ENCODE results near the gene SPAG6.
"Not testable (repeated sequence)": the region's sequence is repeated elsewhere in the genome, so short reads cannot be mapped to it uniquely, and the experiment has no call there.

Gene SPAG6

DNA sequence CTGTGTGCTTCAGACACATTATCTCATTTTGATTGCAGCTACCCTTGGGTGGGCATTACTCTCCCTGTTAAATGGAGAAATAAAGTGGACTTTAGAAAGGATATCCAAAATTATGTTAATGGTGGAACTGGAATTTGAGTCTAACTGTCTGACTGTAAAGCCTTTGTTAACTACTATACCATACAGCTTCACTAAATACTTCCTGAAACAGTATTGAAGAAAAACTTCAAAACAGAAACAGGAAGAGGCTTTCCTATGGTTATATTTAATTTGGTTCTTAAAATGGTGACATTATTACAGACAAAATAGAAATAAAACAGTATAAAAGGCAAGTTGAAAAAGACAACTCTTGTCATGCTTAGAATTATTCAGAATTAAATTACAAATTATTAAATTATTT, 25.0 kb downstream of the SPAG6 start:
- no peak for DNase-seq (ENCODE audit: low spot score)
- no peak for FAIRE-seq

DNA sequence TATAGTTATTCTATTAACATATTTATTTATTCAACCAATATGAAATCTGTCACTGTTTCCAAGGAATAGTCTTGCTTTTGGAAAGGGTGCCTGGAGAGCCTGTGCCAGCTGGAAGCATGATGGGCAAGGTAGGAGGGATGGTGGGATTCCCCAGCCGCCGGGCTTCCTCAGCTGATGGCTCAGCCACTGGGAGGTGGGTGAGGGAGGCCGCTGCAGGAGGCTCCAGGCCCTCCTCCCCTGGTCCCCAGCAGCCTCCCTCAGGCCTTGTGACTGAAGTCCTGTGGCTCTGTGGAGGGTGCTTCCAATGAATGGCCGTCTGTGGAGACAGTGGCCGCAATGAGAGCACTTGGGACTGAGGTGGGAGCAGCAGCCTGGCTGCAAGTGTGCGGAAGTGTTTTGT, 27.0 kb downstream of the SPAG6 start:
- DNase-seq (ENCODE audit: low spot score) = no peak
- FAIRE-seq = no peak

DNA sequence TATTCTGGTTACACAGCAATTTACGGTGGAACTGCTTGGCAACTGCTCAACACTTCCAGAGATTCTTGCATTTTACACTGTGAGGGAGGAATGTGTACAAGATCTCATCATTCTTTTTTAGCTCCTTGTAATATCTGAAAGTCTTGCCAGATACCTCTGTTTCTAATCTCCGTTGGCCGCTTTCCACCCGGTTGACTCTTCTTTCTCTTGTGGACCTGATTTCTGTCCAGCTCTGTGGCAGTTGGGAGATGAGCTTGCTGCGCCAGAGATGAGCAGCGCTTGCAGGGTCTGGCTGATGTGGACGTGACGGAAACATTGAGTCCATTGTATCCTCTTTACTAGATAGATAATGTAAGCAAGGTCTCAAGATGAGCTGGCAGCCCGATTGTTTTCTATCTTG, 27.6 kb downstream of the SPAG6 start:
- DNase-seq (ENCODE audit: low spot score) (no peak), FAIRE-seq (no peak)

DNA sequence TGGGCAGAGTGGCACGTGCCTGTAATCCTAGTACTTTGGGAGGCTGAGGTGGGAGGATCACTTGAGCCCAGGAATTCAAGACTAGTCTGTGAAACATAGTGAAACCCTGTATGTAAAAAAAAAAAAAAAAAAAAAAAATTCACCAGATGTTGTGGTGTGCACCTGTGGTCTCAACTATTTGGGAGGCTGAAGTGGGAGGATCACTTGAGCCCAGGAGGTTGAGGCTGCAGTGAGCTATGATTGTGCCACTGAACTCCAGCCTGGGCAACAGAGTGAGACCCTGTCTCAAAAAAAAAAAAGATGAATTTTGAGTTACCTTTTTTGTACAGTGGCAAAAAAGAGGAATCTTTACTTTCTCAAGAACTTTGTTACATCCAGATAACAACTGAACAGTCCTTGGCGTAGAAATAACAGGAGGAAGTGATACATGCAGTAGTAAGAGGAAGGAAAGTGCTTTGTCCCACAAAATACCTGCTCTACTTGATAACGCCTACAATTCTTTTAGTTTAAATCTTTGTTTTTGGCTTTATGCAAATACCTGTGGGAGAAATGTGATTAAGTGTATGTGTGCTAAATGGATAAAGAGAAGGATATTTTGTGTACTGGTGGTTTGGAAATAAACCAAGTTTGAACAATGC, 29.3 kb downstream of the SPAG6 start:
- DNase-seq (ENCODE audit: low spot score) (no peak), FAIRE-seq (no peak)

DNA sequence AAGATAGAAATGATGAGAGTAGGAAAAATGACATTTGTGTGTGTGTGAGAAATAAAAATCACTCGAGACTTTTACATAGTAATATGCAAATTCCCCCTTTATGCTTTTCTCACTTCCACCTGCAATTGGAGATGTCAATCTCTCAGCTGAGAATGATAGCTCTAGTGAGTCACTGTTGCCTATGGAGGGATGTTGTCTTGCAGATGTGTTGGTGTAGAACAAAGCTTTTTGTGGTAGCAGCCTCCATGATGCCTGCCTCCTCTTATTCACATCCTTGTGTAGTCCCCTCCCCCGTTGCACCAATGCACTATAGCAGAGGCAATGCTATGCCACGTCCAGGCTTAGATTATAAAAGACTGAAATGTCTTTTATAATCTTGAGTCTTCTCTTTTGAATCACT, 33.8 kb downstream of the SPAG6 start:
- no peak for FAIRE-seq
- DNase-seq (ENCODE audit: low spot score) = no peak

DNA sequence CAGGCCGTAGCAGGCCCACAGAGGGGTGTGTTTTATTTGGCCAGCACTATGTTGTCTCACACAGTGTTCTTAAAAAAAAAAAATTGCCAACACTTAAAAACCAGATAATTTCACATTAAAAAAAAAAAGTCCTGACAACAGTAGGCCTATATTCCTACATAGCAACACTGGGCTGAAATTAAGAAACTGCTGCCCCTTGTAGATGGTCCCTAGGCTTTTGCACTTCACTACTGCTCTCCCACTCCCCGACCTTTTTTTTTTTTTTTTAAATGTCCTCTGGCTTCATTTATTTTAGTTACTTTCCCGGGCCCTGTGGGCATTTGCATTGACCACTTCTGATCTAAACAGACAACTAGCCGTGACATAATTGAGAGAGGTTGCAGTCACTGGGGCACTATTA, 36.0 kb downstream of the SPAG6 start:
- no peak for FAIRE-seq
- no peak for DNase-seq (ENCODE audit: low spot score)

DNA sequence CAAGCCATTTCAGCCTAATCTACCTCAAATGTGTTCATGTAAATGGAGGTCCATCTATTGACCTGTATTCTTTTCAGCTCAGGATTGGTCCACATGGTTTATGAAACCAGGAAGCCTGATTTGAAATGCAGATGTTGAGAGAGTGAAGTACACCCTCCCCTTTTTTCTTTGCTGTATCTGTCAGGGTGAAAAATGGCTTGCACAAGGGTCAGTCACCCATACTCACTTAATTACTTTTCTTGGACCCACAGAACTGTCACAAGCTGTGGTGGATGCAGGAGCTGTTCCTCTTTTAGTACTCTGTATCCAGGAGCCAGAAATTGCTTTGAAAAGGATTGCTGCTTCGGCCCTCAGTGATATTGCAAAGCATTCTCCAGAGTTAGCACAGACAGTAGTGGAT, 41.2 kb downstream of the SPAG6 start:
- FAIRE-seq = no peak
- DNase-seq (ENCODE audit: low spot score) = no peak

DNA sequence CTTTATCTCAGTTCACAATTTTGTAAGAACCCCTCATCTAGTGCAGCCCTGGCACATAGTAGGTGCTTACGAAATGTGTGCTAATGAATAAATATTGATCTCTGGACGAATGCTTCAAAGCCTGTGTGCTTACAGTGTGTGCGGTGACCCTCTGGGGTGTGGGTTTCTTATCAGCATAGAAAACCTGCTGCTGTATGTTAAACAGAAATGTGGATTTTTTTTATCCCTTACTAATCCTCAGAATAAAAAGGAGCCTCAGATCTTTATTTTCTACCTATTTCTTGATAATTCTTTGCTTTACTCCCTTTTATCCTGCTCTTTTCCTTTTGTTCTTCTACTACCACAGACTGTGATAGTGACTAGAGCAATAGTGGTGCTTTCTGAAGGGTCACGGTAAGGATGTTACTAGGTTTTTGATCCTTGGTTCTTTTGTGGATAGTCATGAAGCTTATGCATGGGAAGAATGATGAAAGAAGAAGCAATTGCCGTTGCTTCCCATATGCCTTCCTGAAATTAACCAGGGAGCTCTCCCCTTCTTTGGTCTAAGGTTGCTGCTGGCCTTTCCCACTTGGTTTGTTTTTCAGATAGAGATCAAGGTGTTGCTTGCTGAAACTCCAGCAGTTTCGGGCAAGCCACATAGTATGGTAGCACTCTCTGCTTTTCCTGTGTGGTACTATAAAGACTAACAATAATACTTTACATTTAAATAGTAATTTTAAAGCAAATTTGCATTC, 44.7 kb downstream of the SPAG6 start:
- no peak for FAIRE-seq
- no peak for DNase-seq (ENCODE audit: low spot score)

DNA sequence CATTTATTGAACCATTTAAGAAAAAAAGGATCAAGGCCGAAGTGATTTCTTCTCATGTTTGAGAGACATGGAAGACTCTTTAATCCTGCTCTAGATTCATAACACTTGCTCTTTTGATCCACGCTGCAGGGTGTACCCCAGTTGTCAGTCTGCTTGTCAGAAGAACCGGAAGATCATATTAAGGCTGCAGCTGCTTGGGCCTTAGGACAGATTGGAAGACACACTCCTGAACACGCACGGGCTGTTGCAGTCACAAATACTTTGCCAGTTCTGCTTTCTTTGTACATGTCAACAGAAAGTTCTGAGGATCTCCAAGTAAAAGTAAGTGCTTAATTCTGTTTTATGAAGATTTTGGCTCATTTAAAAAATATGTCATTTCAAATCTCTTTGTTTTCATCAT, 46.3 kb downstream of the SPAG6 start:
- no peak for FAIRE-seq
- DNase-seq (ENCODE audit: low spot score) = no peak

DNA sequence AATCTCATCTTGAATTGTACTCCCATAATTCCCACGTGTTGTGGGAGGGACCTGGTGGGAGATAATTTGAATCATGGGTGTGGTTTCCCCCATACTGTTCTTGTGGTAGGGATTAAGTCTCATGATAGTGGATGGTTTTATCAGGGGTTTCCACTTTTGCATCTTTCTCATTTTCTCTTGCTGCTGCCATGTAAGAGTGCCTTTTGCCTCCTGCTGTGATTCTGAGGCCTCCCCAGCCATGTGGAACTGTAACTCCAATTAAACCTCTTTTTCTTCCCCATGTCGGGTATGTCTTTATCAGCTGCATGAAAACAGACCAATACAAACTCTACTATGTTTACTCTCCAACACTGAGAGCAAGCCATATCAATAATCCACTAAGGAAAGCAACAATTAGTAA, 50.9 kb downstream of the SPAG6 start:
- FAIRE-seq = not testable (repeated sequence)

DNA sequence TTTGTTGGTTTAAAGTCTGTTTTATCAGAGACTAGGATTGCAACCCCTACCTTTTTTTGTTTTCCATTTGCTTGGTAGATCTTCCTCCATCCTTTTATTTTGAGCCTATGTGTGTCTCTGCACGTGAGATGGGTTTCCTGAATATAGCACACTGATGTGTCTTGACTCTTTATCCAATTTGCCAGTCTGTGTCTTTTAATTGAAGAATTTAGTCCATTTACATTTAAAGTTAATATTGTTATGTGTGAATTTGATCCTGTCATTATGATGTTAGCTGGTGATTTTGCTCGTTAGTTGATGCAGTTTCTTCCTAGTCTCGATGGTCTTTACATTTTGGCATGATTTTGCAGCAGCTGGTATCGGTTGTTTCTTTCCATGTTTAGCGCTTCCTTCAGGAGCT, 61.6 kb downstream of the SPAG6 start:
- not testable (repeated sequence) for DNase-seq (ENCODE audit: low spot score)

More for the DNA sequence above, 50.9 kb downstream of the SPAG6 start:
- DNase-seq (ENCODE audit: low spot score) = not testable (repeated sequence)

DNA sequence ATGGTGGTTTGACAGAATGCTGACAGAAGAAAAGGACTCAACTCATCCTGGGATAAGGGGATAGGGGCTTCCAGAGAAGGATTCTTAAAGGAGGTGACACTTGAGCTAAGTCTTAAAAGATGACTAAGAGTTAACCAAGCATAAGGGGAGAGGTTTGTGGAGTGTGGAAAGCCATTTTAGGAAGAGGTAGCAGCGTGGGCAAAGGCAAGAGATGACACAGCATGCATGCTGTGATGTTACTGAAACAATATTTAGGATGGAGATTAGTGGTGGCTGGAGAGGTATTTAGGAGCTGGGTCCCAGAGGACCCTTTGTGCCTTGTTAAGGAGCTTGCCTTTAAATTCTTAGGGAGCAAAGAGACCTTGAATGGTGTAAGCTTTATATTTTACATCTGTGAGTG, 65.1 kb downstream of the SPAG6 start:
- DNase-seq (ENCODE audit: low spot score) (no peak), FAIRE-seq (no peak)

More for the DNA sequence above, 61.6 kb downstream of the SPAG6 start:
- FAIRE-seq = not testable (repeated sequence)

DNA sequence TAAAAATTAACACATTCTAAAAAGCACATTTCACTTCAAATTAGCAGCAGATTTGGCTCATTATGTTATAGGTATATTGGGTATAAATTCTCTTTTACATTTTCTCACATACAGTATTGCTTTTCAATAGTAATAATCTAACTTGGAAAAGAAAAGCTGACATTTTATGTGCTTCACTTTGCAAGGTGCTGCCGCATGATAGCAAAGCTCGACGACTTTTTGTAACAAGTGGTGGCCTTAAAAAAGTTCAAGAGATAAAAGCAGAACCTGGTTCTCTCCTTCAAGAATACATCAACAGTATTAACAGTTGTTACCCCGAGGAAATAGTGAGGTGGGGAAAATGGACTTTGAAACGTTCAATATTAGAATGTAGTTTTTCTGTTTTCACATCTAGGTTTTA, 65.5 kb downstream of the SPAG6 start:
- no peak for FAIRE-seq

DNA sequence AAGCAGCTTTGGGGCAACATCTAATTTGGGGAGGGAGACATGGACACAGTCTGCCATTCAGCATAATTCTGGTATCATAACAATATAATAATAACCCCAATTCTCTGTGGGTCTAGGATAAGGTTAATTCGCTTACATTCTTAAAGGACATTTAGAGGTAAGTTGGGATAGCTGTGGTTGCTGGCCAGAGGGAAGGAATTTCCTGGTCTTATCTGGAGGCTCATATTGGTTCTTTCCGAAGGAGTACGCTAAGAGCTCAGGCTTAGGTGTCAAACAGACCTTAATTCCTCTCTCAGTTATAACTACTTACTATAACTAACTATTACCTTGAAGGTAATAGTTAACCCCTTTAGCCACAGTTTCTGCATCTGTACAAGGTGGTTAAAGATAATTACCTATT, 68.8 kb downstream of the SPAG6 start:
- FAIRE-seq (no peak), DNase-seq (ENCODE audit: low spot score) (no peak)

More for the DNA sequence above, 65.5 kb downstream of the SPAG6 start:
- no peak for DNase-seq (ENCODE audit: low spot score)

DNA sequence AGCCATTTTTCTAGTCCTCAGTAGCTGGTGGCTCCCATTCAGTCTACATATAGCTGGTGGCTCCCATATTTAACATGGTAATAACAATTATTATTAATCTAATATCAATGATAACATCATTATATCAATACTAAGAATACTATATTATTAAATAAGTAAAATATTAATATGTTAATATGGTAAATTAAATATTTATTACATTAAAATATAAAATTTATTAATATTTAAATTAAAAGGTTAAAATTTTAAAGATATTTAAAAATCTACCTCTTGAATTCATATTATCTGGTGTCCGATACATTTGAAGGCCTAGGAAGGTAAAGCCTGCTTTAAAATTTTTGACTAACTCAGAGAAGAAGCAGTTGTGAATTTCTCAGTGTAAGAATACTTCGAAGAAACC, 69.8 kb downstream of the SPAG6 start:
- FAIRE-seq (peak; percentile 80), DNase-seq (ENCODE audit: low spot score) (no peak)

DNA sequence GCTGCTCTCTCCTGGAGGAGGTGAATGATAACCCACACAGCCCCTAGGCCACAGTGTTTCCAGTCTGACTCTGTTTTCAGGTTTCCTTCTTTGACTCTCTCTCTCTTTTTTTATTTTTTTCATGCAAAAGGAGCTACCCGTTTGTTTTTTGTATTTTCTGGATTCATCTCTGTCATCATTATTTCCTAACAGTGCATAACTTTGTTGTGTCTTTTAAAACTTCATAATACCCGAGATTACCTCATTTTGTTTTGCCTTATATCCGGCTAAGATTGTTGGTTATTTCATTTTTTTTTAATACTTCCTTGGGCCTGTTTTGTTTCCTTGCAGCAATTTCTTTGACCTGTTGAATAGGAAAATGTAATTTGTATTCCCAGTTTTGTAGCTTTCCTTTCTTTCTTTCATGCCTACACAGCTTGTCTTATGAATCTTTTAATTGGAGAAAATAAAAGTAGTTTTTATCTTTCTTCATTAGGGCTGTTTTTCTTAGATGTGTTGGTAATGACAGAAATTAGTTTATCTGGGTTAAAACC, 72.5 kb downstream of the SPAG6 start:
- FAIRE-seq (no peak), DNase-seq (ENCODE audit: low spot score) (no peak)

DNA sequence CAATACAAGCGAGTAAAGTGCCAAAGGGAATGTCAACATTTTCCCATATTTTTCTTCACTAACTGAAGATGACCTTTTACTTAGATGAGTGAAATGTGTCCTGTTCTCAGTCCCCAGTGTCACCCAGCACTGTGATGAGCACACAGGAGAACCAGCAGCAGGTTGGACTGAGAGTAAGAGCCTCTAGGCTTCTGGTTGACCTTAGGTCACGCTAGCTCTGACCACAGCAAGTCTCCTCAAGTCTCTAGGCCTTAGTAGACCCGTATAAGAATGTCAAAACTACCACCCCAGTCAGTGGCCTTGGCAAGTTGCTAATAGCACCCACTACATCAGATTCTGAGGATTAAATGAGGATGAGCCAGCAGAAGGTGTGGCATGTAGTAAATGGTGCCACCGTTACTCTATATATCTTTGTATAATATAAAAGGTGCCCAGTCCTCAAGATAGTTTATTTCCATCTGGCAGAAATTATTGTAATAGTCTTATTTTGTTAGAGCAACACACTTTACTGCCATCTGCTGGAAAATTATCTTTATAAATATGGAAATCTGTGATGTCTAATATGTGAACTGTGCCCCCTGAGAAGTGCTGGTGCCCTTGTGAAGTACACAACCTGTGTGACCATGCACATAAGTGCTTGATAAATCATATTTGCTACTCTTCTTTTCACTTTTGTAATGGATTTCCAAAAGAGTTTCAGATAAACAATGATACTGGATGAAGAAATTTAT, 75.7 kb downstream of the SPAG6 start:
- no peak for FAIRE-seq
- DNase-seq (ENCODE audit: low spot score) = no peak

DNA sequence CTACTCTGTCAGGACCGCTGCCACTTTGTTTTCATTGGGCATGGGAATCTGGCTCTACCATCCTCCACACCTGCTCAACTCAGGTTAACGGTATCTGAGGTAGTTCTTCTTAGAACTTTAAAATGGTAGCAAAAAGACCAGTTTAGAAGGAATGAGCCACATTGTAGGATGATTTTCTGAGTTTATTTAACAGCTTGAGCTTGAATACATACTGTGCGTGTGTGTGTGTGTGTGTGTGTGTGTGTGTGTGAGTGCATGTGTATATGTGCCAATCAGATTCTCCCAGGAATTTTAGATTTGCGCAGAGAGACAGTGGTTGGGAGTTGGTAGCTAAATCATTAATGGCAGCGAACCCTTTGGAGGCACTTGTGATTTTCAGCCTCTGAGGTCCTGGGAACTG, 81.4 kb downstream of the SPAG6 start:
- FAIRE-seq (no peak), DNase-seq (ENCODE audit: low spot score) (no peak)

DNA sequence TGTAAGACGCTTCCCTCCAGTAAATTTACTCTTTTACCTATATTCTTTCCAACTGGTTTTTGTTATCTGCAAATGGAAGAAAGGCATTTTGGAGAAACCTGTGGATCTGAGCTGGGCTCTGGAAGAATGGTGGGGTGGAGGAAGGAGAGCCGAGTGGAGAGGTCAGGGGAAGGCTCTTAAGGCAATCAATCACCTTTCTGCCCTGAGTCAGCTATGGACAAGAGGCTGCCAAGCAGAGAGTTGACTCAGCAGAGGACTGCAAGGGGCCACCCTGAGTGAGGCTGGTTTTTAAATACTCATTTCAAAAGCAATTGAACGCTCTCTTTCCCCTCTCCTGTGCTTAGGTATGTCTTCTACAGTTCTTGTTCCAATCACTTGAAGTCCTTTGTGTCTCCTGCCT, 81.8 kb downstream of the SPAG6 start:
- FAIRE-seq (peak; percentile 89), DNase-seq (ENCODE audit: low spot score) (peak; percentile 83)

DNA sequence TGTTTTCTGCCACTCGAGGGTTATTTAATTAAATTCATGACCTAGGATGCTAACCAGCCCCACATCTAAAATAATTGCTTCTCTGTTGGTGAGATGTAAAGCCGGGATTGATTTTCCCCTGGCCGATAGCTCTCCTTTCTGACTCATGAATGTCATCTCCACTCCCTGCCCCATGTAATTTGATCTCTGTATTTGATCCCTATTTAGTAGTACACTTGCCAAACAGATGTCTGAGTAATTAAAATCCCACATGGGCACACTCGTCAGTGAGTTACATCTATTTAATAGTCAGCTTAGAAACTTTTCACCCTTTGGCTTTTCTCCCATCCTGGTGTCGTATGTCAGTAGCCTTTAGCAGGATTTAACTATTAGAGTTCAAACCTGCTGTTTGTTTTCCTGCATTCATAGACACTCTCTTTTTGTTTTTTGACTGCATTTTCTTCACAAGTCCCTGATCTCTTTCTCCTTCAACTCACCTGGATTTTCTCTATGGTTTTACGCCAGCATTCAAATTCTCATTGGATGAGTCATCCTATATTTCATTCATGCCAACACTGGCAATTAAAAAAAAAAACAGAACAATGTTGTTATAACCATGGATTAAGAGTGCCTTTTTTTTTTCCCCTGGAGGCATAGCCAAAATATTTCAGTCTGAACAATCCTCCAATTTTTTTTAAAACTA, 82.7 kb downstream of the SPAG6 start:
- DNase-seq (ENCODE audit: low spot score) = peak; percentile 64
- peak; percentile 84 for FAIRE-seq

DNA sequence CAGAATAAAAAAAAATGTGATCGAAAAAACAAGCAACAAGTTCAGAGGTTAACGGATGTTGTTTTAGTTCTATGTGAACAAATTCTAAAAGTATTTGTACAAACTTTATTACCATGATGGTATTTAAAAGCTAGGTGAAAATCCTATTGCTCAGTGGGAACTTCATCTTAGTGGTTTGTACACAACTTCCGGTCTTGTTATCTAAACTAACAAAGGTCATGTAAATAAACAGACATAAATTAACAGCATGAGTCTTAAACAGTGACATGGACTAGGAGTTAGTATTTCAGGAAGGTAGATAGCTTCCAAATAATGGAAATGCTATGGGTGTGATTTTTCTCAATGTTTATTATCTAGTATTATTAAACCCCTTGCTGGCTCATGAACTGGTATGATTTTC, 83.8 kb downstream of the SPAG6 start:
- DNase-seq (ENCODE audit: low spot score) (no peak), FAIRE-seq (no peak)

DNA sequence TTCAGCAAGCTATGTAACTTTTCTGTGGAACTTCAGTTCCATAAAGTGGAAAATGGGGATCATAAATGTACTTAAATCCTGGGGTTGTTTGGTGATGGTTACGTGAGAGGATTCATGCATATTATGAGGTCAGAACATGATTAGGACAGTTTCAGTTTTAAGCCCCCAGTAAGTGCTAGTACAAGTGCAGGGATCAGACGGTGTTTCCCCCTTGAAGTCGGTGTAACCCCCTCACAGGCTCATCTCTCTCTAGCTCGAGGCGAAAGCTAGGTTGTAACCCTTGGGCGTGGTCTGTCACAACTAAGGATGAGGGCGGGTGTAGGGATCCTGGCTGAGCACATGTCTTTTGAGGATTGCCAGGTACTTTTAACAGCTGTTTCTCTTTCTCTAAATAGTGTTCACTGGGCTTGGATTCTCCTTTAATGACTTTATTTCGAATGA, 84.7 kb downstream of the SPAG6 start:
- no peak for DNase-seq (ENCODE audit: low spot score)

More for the DNA sequence above, 84.7 kb downstream of the SPAG6 start:
- no peak for FAIRE-seq

All from RCC 7860 (cell line).